ENCODE results near the gene NOS1AP. TPM values are rescaled to one million over a fixed set of nuclear protein-coding genes. Genes with fewer than 3 reads are reported as not detected.
"Not testable (repeated sequence)": the region's sequence is repeated elsewhere in the genome, so short reads cannot be mapped to it uniquely, and the experiment has no call there.

The NOS1AP gene
- total RNA-seq, 1 experiment from 2014 or later, result 2.6 TPM

DNA sequence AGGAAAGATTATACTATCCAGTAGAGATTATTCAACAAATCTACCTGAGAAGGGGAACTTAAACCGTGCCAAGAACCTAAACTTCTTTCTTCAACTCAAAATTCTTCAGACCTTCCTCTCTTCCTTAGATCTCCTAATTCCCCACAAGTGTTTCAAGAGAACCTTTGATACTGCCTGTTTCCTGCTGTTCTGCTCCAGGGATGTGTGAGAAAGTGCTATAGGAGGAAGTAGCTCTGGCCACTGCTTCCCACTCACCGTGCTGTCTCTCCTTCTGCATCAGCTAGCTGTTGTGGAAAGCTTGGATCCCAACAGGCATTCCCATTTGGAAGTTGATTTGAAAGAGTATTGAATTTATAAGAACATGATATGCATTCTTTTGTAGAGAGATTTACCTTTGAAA is 4.5 kb upstream of the NOS1AP start:
- Histone ChIP-seq H3K9ac (ENCODE audit: low read length) (no peak overlapping the region), H3F3A (ENCODE audit: low read length, unreplicated experiment) (no peaks in the 10 kb centered on the region), H3K9me2 (replicated peaks; ENCODE audit: low read length) (no peaks in the 10 kb centered on the region), H2AFZ (ENCODE audit: low read length) (no peak overlapping the region), H3K79me2 (ENCODE audit: low read length) (no peaks in the 10 kb centered on the region), H3K9me3 (ENCODE audit: low read length) (no peaks in the 10 kb centered on the region), H3K27ac (ENCODE audit: low read length) (no peak overlapping the region), H3K4me3 (ENCODE audit: low read length) (no peak overlapping the region), H3K36me3 (ENCODE audit: low read depth, low read length) (no peaks in the 10 kb centered on the region), H3K4me2 (ENCODE audit: low read length) (no peak overlapping the region), H3K4me1 (ENCODE audit: insufficient read depth, low read length) (peaks cover 7% of the 10 kb centered on the region; the same call in 1 of the 2 replicates), H3K27me3 (ENCODE audit: low read length) (no peaks in the 10 kb centered on the region), H4K20me1 (ENCODE audit: low read length) (no peaks in the 10 kb centered on the region)
- no peak for TF ChIP-seq EZH2 (IDR thresholded peaks at IDR 0.05; ENCODE audit: low read length, unreplicated experiment)
- TF ChIP-seq, protein P1, sequence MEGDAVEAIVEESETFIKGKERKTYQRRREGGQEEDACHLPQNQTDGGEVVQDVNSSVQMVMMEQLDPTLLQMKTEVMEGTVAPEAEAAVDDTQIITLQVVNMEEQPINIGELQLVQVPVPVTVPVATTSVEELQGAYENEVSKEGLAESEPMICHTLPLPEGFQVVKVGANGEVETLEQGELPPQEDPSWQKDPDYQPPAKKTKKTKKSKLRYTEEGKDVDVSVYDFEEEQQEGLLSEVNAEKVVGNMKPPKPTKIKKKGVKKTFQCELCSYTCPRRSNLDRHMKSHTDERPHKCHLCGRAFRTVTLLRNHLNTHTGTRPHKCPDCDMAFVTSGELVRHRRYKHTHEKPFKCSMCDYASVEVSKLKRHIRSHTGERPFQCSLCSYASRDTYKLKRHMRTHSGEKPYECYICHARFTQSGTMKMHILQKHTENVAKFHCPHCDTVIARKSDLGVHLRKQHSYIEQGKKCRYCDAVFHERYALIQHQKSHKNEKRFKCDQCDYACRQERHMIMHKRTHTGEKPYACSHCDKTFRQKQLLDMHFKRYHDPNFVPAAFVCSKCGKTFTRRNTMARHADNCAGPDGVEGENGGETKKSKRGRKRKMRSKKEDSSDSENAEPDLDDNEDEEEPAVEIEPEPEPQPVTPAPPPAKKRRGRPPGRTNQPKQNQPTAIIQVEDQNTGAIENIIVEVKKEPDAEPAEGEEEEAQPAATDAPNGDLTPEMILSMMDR (conservative IDR thresholded peaks at IDR 0.05; ENCODE audit: low read depth, low read length), result no peak
- no peak for TF ChIP-seq EZH2phosphoT487 (IDR thresholded peaks at IDR 0.05; ENCODE audit: borderline replicate concordance, low read length)
- no peak for ATAC-seq
- CTCF ChIA-PET, result no interaction called here
- BruUV-seq (replicated peaks), result no TSS peak
- POLR2A ChIA-PET (ENCODE audit: unreplicated experiment), result no interaction called here
- intact Hi-C loops (cut with micrococcal nuclease), result no loop called here
- no peak for DNase-seq

DNA sequence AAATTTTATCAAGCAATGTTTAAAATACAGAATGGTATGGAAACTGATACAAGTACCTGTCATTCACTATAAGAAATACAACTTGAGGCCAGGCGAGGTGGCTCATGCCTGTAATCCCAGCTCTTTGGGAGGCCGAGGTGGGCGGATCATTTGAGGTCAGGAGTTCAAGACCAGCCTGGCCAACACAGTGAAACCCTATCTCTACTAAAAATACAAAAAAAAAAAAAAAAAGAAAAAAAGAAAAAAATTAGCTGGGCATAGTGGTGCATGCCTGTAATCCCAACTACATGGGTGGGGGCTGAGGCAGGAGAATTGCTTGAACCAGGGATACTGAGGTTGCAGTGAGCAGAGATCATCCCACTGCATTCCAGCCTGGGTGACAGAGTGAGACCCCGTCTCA is 2.7 kb upstream of the NOS1AP start:
- H3K9me3 ChIP-seq (ENCODE audit: low read length); H3K27me3 ChIP-seq (ENCODE audit: low read length); intact Hi-C loops (cut with micrococcal nuclease); H3K9ac ChIP-seq (ENCODE audit: low read length); H2AFZ ChIP-seq (ENCODE audit: low read length); DNase-seq; BruUV-seq (replicated peaks); H3K9me2 ChIP-seq (replicated peaks; ENCODE audit: low read length); H3K36me3 ChIP-seq (ENCODE audit: low read depth, low read length); H3K4me2 ChIP-seq (ENCODE audit: low read length); H3F3A ChIP-seq (ENCODE audit: low read length, unreplicated experiment); H3K4me3 ChIP-seq (ENCODE audit: low read length); H4K20me1 ChIP-seq (ENCODE audit: low read length); H3K79me2 ChIP-seq (ENCODE audit: low read length); H3K27ac ChIP-seq (ENCODE audit: low read length); ATAC-seq: not testable (repeated sequence)
- H3K4me1 ChIP-seq (ENCODE audit: insufficient read depth, low read length), result peaks cover 19% of the 10 kb centered on the region
- CTCF ChIA-PET, result interaction anchor here (0.7 to 0.8 kb wide), 2 partner anchors 11 to 89 kb away, joined by 4 to 7 read pairs; no protein-coding TSS in a partner anchor
- POLR2A ChIA-PET (ENCODE audit: unreplicated experiment), result interaction anchor here (0.6 kb wide), 1 partner anchor 92 kb away, joined by 4 read pairs; no protein-coding TSS in a partner anchor

DNA sequence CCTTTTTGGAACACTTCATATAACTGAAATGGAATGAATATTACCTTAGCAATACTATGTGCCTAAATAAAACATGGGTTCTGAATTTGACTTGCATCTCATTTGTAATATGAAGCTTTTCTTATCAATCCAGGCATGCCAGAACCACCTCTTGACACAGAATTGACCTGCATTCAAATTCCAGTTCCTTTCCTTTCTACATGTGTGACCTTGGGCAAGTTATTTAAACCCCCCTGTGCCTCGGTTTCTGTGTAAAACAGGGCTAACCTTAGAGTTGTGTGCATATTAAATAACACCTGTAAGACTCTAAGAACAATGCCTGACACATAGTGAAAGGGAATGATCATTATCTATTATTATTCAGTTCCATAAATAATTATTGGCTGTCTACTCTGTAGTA is 2.0 kb upstream of the NOS1AP start:
- peaks cover 19% of the 10 kb centered on the region for H3K4me1 ChIP-seq (ENCODE audit: insufficient read depth, low read length)
- H3K79me2 ChIP-seq (ENCODE audit: low read length), result peaks cover 9% of the 10 kb centered on the region
- no peaks in the 10 kb centered on the region for H3K27me3 ChIP-seq (ENCODE audit: low read length)
- intact Hi-C loops (cut with micrococcal nuclease), result no loop called here
- H4K20me1 ChIP-seq (ENCODE audit: low read length), result no peaks in the 10 kb centered on the region
- ChIA-PET POLR2A (ENCODE audit: unreplicated experiment) (interaction anchor here (0.6 kb wide), 1 partner anchor 92 kb away, joined by 4 read pairs; no protein-coding TSS in a partner anchor), CTCF (no interaction called here)
- no peak overlapping the region for H3K27ac ChIP-seq (ENCODE audit: low read length)
- H3K9me3 ChIP-seq (ENCODE audit: low read length), result no peaks in the 10 kb centered on the region
- H3K9ac ChIP-seq (ENCODE audit: low read length), result no peak overlapping the region
- H3K9me2 ChIP-seq (replicated peaks; ENCODE audit: low read length), result no peaks in the 10 kb centered on the region
- no TSS peak for BruUV-seq (replicated peaks)
- TF ChIP-seq, protein P1 (conservative IDR thresholded peaks at IDR 0.05; ENCODE audit: low read depth, low read length), result no peak
- no peak for TF ChIP-seq EZH2 (IDR thresholded peaks at IDR 0.05; ENCODE audit: low read length, unreplicated experiment)
- no peak for TF ChIP-seq EZH2phosphoT487 (IDR thresholded peaks at IDR 0.05; ENCODE audit: borderline replicate concordance, low read length)
- no peak overlapping the region for H2AFZ ChIP-seq (ENCODE audit: low read length)
- H3K4me3 ChIP-seq (ENCODE audit: low read length), result no peak overlapping the region
- no peaks in the 10 kb centered on the region for H3K36me3 ChIP-seq (ENCODE audit: low read depth, low read length)
- ATAC-seq (no peak), DNase-seq (no peak)
- H3F3A ChIP-seq (ENCODE audit: low read length, unreplicated experiment), result no peaks in the 10 kb centered on the region
- no peak overlapping the region for H3K4me2 ChIP-seq (ENCODE audit: low read length)
